PFSK-1 (cell line): ENCODE data around the gene ARPIN.

ENCODE experiments used
- FOXP2 ChIP-seq: optimal IDR thresholded peaks from 2 replicates; pipeline ENCODE3; 2011; ENCODE audit warnings: borderline replicate concordance, control low read depth, inconsistent platforms; ENCODE audit not compliant: insufficient read depth; ENCODE audit errors: extremely low read length, extremely low read depth
- POLR2AphosphoS5 ChIP-seq: IDR thresholded peaks from 2 replicates; pipeline ENCODE4 v1.6.1; 2012; ENCODE audit warnings: low read depth, mild to moderate bottlenecking, control low read depth, low read length, moderate library complexity
- SIN3A ChIP-seq: IDR thresholded peaks from 2 replicates; pipeline ENCODE4 v1.6.1; 2012; ENCODE audit warnings: mild to moderate bottlenecking, low read length, moderate library complexity, borderline replicate concordance; ENCODE audit not compliant: insufficient read depth
- TAF1 ChIP-seq: IDR thresholded peaks from 2 replicates; pipeline ENCODE4 v1.6.1; 2012; ENCODE audit warnings: low read length, control low read depth, borderline replicate concordance; ENCODE audit not compliant: insufficient read depth
- TF ChIP-seq, protein P1 (sequence below), 2 experiments: IDR thresholded peaks; 2 replicates each; pipeline versions ENCODE4 v1.6.1 to v1.8.0; 2011 to 2012; ENCODE audit warnings: low read depth in 2 of 2, low read length in 2 of 2, control low read depth in 1 of 2, inconsistent platforms in 1 of 2, mild to moderate bottlenecking in 1 of 2, moderate library complexity in 1 of 2; ENCODE audit not compliant: insufficient read depth in 1 of 2

ARPIN gene

DNA sequence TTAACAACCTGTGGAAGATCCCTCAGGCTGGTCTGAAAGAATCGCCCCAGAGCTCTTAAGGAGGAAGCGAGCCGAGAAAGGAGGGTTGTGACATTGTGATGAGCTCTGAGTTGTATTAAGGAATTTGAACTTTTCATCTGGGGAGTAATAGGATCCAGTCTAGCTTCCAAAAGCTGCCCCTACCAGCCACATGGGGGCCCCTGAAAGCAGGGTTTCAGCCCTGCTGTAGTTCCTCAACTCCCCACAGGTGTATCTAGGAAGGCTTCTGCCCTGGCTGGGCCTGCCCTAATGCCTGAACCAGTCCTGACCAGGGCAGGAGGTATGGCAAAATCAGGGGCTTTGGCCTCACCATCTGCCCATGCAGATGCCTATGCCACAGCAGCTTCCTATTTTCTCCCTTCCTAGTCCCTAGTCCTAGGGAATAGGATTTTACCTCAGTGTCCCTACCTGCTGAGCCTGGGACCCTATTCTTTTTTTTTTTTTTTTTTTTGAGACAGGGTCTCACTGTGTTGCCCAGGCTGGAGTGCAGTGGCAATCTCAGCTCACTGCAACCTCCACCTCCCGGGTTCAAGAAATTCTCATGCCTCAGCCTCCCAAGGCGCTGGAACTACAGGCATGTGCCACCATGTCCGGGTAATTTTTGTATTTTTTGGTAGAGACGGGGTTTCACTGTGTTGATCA is 14.0 kb downstream of the ARPIN start:
- TF ChIP-seq POLR2AphosphoS5 (no peak), FOXP2 (no peak), SIN3A (no peak), TAF1 (no peak)
- TF ChIP-seq, protein P1, sequence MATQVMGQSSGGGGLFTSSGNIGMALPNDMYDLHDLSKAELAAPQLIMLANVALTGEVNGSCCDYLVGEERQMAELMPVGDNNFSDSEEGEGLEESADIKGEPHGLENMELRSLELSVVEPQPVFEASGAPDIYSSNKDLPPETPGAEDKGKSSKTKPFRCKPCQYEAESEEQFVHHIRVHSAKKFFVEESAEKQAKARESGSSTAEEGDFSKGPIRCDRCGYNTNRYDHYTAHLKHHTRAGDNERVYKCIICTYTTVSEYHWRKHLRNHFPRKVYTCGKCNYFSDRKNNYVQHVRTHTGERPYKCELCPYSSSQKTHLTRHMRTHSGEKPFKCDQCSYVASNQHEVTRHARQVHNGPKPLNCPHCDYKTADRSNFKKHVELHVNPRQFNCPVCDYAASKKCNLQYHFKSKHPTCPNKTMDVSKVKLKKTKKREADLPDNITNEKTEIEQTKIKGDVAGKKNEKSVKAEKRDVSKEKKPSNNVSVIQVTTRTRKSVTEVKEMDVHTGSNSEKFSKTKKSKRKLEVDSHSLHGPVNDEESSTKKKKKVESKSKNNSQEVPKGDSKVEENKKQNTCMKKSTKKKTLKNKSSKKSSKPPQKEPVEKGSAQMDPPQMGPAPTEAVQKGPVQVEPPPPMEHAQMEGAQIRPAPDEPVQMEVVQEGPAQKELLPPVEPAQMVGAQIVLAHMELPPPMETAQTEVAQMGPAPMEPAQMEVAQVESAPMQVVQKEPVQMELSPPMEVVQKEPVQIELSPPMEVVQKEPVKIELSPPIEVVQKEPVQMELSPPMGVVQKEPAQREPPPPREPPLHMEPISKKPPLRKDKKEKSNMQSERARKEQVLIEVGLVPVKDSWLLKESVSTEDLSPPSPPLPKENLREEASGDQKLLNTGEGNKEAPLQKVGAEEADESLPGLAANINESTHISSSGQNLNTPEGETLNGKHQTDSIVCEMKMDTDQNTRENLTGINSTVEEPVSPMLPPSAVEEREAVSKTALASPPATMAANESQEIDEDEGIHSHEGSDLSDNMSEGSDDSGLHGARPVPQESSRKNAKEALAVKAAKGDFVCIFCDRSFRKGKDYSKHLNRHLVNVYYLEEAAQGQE (IDR thresholded peaks at IDR 0.05; ENCODE audit: insufficient read depth in 1 of 2, low read depth in 2 of 2, low read length in 2 of 2): no peak

DNA sequence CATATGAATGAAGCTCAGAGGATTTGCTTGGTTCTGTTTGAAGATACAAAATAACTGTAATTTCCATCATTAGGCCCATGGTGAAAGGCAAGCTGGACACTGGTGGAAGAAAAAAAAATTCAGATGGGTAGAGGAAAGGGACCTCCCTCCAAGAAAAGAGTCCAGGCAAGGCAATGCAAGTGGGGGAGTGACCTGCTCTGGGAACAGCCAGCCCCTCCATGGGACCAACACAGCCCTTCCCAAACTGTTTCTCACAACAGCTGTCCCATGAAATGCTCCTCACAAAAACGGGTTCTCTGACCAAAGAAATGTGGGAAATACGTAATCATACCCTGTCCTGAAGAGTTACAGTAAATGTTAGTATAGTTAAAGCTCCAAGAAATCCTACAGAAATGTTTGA is 14.6 kb downstream of the ARPIN start:
- no peak for TF ChIP-seq FOXP2
- no peak for TF ChIP-seq TAF1
- TF ChIP-seq POLR2AphosphoS5: no peak
- TF ChIP-seq SIN3A: no peak
- TF ChIP-seq, protein P1 (IDR thresholded peaks at IDR 0.05; ENCODE audit: insufficient read depth in 1 of 2, low read depth in 2 of 2, low read length in 2 of 2): no peak

DNA sequence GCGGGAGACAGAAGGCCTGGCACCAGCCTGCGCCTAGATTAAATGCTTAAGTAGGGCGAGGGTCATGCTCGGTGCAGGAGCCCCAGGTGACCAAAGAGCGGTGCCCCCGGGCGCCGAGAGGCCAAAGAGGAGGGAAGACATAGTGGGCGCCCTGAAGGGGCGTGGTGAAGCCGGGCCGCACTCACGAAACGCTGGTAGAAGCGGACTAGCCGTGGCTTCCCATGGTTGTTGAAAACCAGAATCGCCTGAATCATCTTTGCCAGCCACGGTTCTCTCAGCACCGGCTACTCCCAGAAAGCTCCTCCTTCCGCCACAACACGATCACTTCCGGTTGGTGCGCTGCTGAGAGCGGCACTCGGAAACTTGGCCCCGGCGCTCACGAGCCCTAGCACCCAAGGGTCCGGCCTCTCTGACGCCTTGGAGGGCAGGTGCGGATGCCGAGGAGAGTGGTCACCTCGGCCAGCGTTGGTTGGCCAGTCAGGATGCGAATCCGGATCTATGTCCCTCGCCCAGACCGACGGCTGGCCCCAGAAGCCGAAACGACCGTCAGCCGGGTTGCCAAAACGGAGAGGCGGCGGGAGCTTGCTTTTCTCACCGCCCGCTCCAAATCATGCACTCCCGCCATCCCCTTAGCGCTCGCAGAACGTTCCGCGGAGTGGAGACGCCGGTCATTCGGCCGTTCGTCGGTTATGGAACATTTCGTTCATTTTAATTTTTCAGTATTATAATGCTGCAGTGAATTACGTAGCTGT is 18.9 kb downstream of the ARPIN start, which contains the start of gene AP3S2:
Gene AP3S2 (minus strand): TSS at position 299 of the 752 bp plus-strand sequence. CDS start 45 bp downstream, at position 254.
- TF ChIP-seq TAF1: peak; percentile 99
- peak; percentile 98 for TF ChIP-seq FOXP2
- peak; percentile 89 for TF ChIP-seq POLR2AphosphoS5
- TF ChIP-seq, protein P1 (IDR thresholded peaks at IDR 0.05; ENCODE audit: insufficient read depth in 1 of 2, low read depth in 2 of 2, low read length in 2 of 2): peak in 1 of 2 experiments; percentile 76; a peak in 2 of 4 replicates
- TF ChIP-seq SIN3A: peak; percentile 7; the same call in 1 of the 2 replicates

DNA sequence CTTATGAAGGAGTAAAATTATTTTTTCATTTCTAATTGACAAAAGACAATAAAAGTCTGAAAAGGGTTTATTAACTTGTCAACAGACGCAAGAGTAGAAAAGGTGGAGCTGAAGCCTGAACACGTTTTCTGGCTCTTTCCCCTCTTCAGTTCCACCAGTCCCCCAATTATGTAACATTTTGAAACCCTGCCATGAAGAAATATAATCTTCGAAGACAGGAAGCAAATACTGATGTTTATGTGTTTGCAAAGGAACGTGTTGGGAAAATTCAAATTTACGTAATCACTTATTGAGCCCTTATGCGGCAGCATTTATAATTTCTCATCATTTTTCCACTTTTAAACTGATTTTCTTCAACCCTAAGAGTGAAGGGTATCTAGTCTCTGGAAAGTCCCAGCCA is 19.7 kb downstream of the ARPIN start:
- TF ChIP-seq FOXP2 (no peak), SIN3A (no peak)

DNA sequence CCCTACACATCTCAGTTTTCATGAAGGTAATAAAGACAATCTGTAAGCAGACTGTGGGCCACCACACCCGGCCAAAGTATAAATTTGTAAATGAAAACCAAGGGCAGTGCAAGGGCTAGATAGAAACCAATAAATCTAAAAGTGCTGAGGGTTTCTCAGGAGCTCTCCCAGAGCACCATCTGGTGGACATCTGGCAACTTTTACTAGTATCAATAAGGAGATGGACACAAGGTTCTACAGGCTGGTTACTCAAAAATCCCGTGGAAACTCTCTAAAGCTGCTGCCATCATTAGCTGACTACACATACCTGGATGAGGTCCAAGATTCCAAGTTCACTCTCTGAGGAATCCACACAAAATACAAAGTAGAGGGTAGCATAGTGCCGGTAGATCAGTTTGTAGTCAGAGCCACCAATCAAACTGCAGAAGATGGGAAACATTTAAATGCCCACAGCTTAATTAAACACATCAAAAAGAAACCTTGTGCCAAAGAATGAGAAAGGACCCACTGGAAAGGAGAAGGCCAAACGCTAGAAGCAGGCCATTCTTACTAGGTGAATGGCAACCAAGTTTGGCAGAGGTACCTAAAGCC is 24.4 kb downstream of the ARPIN start:
- TF ChIP-seq FOXP2: no peak
- no peak for TF ChIP-seq SIN3A
- no peak for TF ChIP-seq POLR2AphosphoS5
- TF ChIP-seq, protein P1 (IDR thresholded peaks at IDR 0.05; ENCODE audit: insufficient read depth in 1 of 2, low read depth in 2 of 2, low read length in 2 of 2): no peak
- TF ChIP-seq TAF1: no peak
